ENCODE results near the gene TPSAB1.

TPSAB1 gene

GRCh38 chr16:1220098-1220728 lies 20.3 kb upstream of the TPSAB1 start:
- Histone ChIP-seq H3K36me3 (ENCODE audit: insufficient read depth, low read length) (no peaks in the 10 kb centered on the region), H3K9me3 (ENCODE audit: insufficient read depth, low read depth, low read length) (no peaks in the 10 kb centered on the region), H3K4me2 (ENCODE audit: low read depth, low read length, poor library complexity, severe bottlenecking) (no peak overlapping the region), H2AFZ (ENCODE audit: low read length) (no peak overlapping the region), H3K27me3 (ENCODE audit: insufficient read depth, low read length, poor library complexity, severe bottlenecking) (no peaks in the 10 kb centered on the region), H3K9me2 (replicated peaks; ENCODE audit: low read depth, low read length) (no peaks in the 10 kb centered on the region), H3K4me1 (ENCODE audit: insufficient read depth, low read length, poor library complexity, severe bottlenecking) (no peaks in the 10 kb centered on the region), H3K9ac (ENCODE audit: low read depth, low read length, poor library complexity, severe bottlenecking) (no peak overlapping the region), H3K4me3 (ENCODE audit: low read length, poor library complexity, severe bottlenecking) (no peak overlapping the region), H3K79me2 (ENCODE audit: insufficient read depth, low read length) (no peaks in the 10 kb centered on the region), H3F3A (ENCODE audit: low read depth) (no peaks in the 10 kb centered on the region), H4K20me1 (ENCODE audit: insufficient read depth, low read length, poor library complexity, severe bottlenecking) (no peaks in the 10 kb centered on the region)
- TF ChIP-seq EZH2phosphoT487 (IDR thresholded peaks at IDR 0.05; ENCODE audit: borderline replicate concordance) = no peak
- TF ChIP-seq CTCF (conservative IDR thresholded peaks at IDR 0.05; ENCODE audit: low read length) = no peak

- no peaks in the 10 kb centered on the region for H3K9me3 ChIP-seq (ENCODE audit: insufficient read depth, low read depth, low read length)
- TF ChIP-seq EZH2phosphoT487 (IDR thresholded peaks at IDR 0.05; ENCODE audit: borderline replicate concordance) (no peak), CTCF (conservative IDR thresholded peaks at IDR 0.05; ENCODE audit: low read length) (no peak)
- no peaks in the 10 kb centered on the region for H3K27me3 ChIP-seq (ENCODE audit: insufficient read depth, low read length, poor library complexity, severe bottlenecking)
Observed at GRCh38 chr16:1220841-1221627, 19.5 kb upstream of the TPSAB1 start.

GRCh38 chr16:1221628-1222552 lies 18.6 kb upstream of the TPSAB1 start:
- H4K20me1 ChIP-seq (ENCODE audit: insufficient read depth, low read length, poor library complexity, severe bottlenecking) = no peaks in the 10 kb centered on the region
- no peaks in the 10 kb centered on the region for H3F3A ChIP-seq (ENCODE audit: low read depth)
- no peak overlapping the region for H3K4me2 ChIP-seq (ENCODE audit: low read depth, low read length, poor library complexity, severe bottlenecking)
- H2AFZ ChIP-seq (ENCODE audit: low read length) = no peak overlapping the region
- H3K9me3 ChIP-seq (ENCODE audit: insufficient read depth, low read depth, low read length) = no peaks in the 10 kb centered on the region
- TF ChIP-seq CTCF (conservative IDR thresholded peaks at IDR 0.05; ENCODE audit: low read length) (no peak), EZH2phosphoT487 (IDR thresholded peaks at IDR 0.05; ENCODE audit: borderline replicate concordance) (no peak)
- H3K4me1 ChIP-seq (ENCODE audit: insufficient read depth, low read length, poor library complexity, severe bottlenecking) = no peaks in the 10 kb centered on the region
- no peak overlapping the region for H3K9ac ChIP-seq (ENCODE audit: low read depth, low read length, poor library complexity, severe bottlenecking)
- no peaks in the 10 kb centered on the region for H3K36me3 ChIP-seq (ENCODE audit: insufficient read depth, low read length)
- no peaks in the 10 kb centered on the region for H3K9me2 ChIP-seq (replicated peaks; ENCODE audit: low read depth, low read length)
- no peaks in the 10 kb centered on the region for H3K79me2 ChIP-seq (ENCODE audit: insufficient read depth, low read length)
- no peaks in the 10 kb centered on the region for H3K27me3 ChIP-seq (ENCODE audit: insufficient read depth, low read length, poor library complexity, severe bottlenecking)
- H3K4me3 ChIP-seq (ENCODE audit: low read length, poor library complexity, severe bottlenecking) = no peak overlapping the region

More at GRCh38 chr16:1220841-1221627, 19.5 kb upstream of the TPSAB1 start:
- H2AFZ ChIP-seq (ENCODE audit: low read length) = no peak overlapping the region
- H3K9ac ChIP-seq (ENCODE audit: low read depth, low read length, poor library complexity, severe bottlenecking) = no peak overlapping the region
- no peaks in the 10 kb centered on the region for H3K36me3 ChIP-seq (ENCODE audit: insufficient read depth, low read length)
- H3K79me2 ChIP-seq (ENCODE audit: insufficient read depth, low read length) = no peaks in the 10 kb centered on the region
- no peaks in the 10 kb centered on the region for H4K20me1 ChIP-seq (ENCODE audit: insufficient read depth, low read length, poor library complexity, severe bottlenecking)
- H3K9me2 ChIP-seq (replicated peaks; ENCODE audit: low read depth, low read length) = no peaks in the 10 kb centered on the region
- no peaks in the 10 kb centered on the region for H3K4me1 ChIP-seq (ENCODE audit: insufficient read depth, low read length, poor library complexity, severe bottlenecking)
- H3K4me2 ChIP-seq (ENCODE audit: low read depth, low read length, poor library complexity, severe bottlenecking) = no peak overlapping the region
- no peaks in the 10 kb centered on the region for H3F3A ChIP-seq (ENCODE audit: low read depth)
- H3K4me3 ChIP-seq (ENCODE audit: low read length, poor library complexity, severe bottlenecking) = no peak overlapping the region
